Adrenal gland (tissue), 12 donors: ENCODE measurements around the gene ASPM. TPM values are rescaled to one million over a fixed set of nuclear protein-coding genes. Genes with fewer than 3 reads are reported as not detected.

Experiments used
- DNase-seq, 7 donors: peaks; one replicate each; pipeline ENCODE4 v3.0.0-alpha.2; 2019 to 2020
- H3K27ac ChIP-seq, 5 donors: fragments of 200-600 bp; sonication (generic) in 4 of 5; 1 replicate in 3 of 5; 2 replicates in 2 of 5; pipeline versions ENCODE4 v1.5.1 to v1.8.0; 2016 to 2020; ENCODE audit warnings: mild to moderate bottlenecking in 1 of 5
- H3K27me3 ChIP-seq: fragments of 200-600 bp; 2 replicates; pipeline ENCODE4 v1.8.0; 2021
- H3K36me3 ChIP-seq, 2 donors: fragments of 200-600 bp; replicated peaks in 1 of 2; 1 replicate in 1 of 2; 2 replicates in 1 of 2; pipeline versions ENCODE4 v1.5.1 to v1.8.0; 2018 to 2022
- H3K4me1 ChIP-seq, 2 donors: fragments of 200-600 bp; replicated peaks in 1 of 2; 1 replicate in 1 of 2; 2 replicates in 1 of 2; pipeline versions ENCODE4 v1.5.1 to v1.8.0; 2018 to 2021
- H3K4me3 ChIP-seq, 4 donors: fragments of 200-600 bp; sonication (generic) in 3 of 4; one replicate each; pipeline ENCODE4 v1.5.1; 2016 to 2018
- H3K9me3 ChIP-seq, 3 donors: fragments of 200-600 bp; sonication (generic) in 1 of 3; replicated peaks in 1 of 3; 1 replicate in 2 of 3; 2 replicates in 1 of 3; pipeline versions ENCODE4 v1.5.1 to v1.8.0; 2016 to 2021
- CTCF ChIP-seq, 6 experiments: fragments of 450-650 bp in 4 of 6; fragments of 200-600 bp in 2 of 6; sonication (generic) in 1 of 6; IDR thresholded peaks; 1 replicate in 5 of 6; 2 replicates in 1 of 6; pipeline versions ENCODE4 v1.5.1 to v1.8.0; 2016 to 2021; ENCODE audit warnings: antibody characterized with exemption in 6 of 6, mild to moderate bottlenecking in 2 of 6, moderate library complexity in 1 of 6
- POLR2A ChIP-seq, 2 donors: fragments of 450-650 bp; IDR thresholded peaks; one replicate each; pipeline ENCODE4 v1.6.1; 2017; ENCODE audit warnings: antibody characterized with exemption in 2 of 2, mild to moderate bottlenecking in 2 of 2, moderate library complexity in 1 of 2
- WGBS, 4 donors: extraction: QIAGEN DNeasy Blood & Tissue Kit in 2 of 4; methylation state at CpG; one replicate each; pipeline versions ENCODE4 v1.1.5 to v1.1.7; 2013 to 2017; 5-methylcytosine and 5-hydroxymethylcytosine counted together
- intact Hi-C, 2 donors: fragments of 100-400 bp; cut with DNase I; formaldehyde crosslinking; loops; one replicate each; pipeline versions ENCODE4 v1.14.1 to v1.15.0; 2022 to 2023
- polyA plus RNA-seq, 3 donors: library from polyadenylated mRNA; stranded (reverse); fragments of 200-250 nt in 2 of 3; fragments of 350-450 nt in 1 of 3; fragmentation: Illumina TruSeq in 1 of 3; extraction: RNeasy Lipid Tissue Mini Kit (QIAGEN cat#74804) in 1 of 3; gene quantifications; one replicate each; pipeline ENCODE4 v1.2.3, GENCODE V29; 2013 to 2014
- total RNA-seq, 9 donors: library from RNA; depleted of rRNA in 4 of 9; stranded (reverse); fragments of >200 nt in 4 of 9; fragments of 120-200 nt in 1 of 9; fragmentation: NEBNext Ultra II Directional in 1 of 9; extraction: Animal tissue kit (Norgen Biotek cat#: 25700) in 1 of 9; gene quantifications; one replicate each; pipeline versions ENCODE4 v1.1.0 to v1.2.4, GENCODE V29; 2013 to 2023
- donor health status: healthy with polysubstance abuse.
- donor health status: Bipolar disorder and iron deficiency.
- donor health status: DM: yes; HTN: yes; CAD: no.
- donor health status: DM: no; HTN: no; CAD: no.
- donor health status: DM: no; HTN: no; CAD: no.
- donor health status: DM: yes; HTN: yes; CAD: no.

The ASPM gene
- total and polyA plus RNA-seq, 12 donors: 0.08 to 14.5 (median 0.81) TPM

GRCh38 chr1:197093226-197093885 is 53.1 kb downstream of the ASPM start:
- no peaks in the 10 kb centered on the region for H3K27me3 ChIP-seq
- H3K27ac ChIP-seq: no peak overlapping the region
- intact Hi-C loops: no loop called here
- H3K4me3 ChIP-seq: no peak overlapping the region
- 96 to 98% (median 98%) methylated on average over 4 of the region's 4 CpGs for WGBS, 4 donors
- no peaks in the 10 kb centered on the region for H3K36me3 ChIP-seq
- no peaks in the 10 kb centered on the region for H3K9me3 ChIP-seq
- no peak for TF ChIP-seq CTCF (IDR thresholded peaks at IDR 0.05)
- TF ChIP-seq POLR2A (IDR thresholded peaks at IDR 0.05): no peak
- no peaks in the 10 kb centered on the region for H3K4me1 ChIP-seq
- DNase-seq: no peak

DNA sequence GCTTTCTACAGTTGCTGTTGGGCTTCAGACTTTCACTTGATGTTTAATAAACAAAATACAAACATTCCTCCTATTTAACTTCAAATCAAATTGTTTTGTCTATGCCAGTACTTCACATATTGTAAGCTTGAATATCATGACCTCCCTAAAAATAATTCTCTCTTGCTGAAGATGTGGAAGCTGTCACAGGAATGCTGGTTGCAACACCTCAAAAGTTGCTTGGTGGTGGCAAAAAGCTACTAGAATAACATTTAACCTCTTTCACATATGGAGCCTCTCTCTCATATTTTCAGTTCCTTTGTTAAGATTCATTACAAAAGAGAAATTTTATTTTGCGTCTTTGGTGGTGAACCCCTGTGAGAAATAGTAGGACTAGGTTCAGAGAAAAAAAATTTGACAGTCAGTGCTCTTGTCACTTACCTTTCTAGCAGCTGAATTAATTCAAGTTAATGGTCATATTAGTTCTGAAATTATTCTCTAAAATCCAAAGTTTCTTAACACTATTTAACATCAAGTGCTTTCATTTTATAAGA is 53.9 kb downstream of the ASPM start:
- intact Hi-C loops: no loop called here
- H3K36me3 ChIP-seq: no peaks in the 10 kb centered on the region
- H3K4me3 ChIP-seq: no peak overlapping the region
- TF ChIP-seq CTCF (IDR thresholded peaks at IDR 0.05) (no peak), POLR2A (IDR thresholded peaks at IDR 0.05) (no peak)
- WGBS, 4 donors: 91 to 100% (median 99%) methylated on average over 1 of the region's 1 CpG
- no peak for DNase-seq
- H3K9me3 ChIP-seq: no peaks in the 10 kb centered on the region
- no peaks in the 10 kb centered on the region for H3K27me3 ChIP-seq
- no peak overlapping the region for H3K27ac ChIP-seq
- no peaks in the 10 kb centered on the region for H3K4me1 ChIP-seq

- intact Hi-C loops: no loop called here
- no peak for TF ChIP-seq POLR2A (IDR thresholded peaks at IDR 0.05)
- no peak for TF ChIP-seq CTCF (IDR thresholded peaks at IDR 0.05)
- Histone ChIP-seq H3K9me3 (no peaks in the 10 kb centered on the region), H3K36me3 (no peaks in the 10 kb centered on the region), H3K4me3 (no peak overlapping the region), H3K27ac (no peak overlapping the region), H3K4me1 (no peaks in the 10 kb centered on the region), H3K27me3 (no peaks in the 10 kb centered on the region)
- DNase-seq: no peak
Observed at GRCh38 chr1:197083474-197083873, 63.0 kb downstream of the ASPM start.

DNA sequence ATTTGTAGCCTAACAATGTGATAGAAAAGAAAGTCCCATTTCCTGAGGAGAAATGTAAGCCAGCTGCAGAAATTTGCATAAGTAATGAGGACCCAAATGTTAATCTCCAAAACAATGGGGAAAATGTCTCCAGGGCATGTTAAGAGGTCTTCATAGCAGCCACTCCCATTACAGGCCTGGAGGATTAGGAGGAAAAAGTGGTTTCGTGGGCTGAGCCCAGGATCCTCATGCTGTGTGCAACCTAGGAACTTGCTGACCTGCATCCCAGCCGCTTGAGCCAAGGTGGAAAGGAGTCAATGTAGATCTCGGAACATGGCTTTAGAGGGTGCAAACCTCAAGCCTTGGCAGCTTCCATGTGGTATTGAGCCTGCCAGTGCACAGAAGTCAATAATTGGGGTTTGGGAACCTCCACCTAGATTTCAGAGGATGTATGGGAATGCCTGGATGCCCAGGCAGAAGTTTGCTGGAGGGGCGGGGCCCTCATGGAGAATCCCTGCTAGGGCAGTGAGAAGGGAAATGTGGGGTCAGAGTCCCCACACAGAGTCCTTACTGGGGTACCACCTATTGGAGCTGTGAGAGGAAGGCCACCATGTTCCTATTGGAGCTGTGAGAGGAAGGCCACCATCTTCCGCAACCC is 65.2 kb downstream of the ASPM start:
- 90 to 100% (median 99%) methylated on average over 4 to 5 of the region's 5 CpGs for WGBS, 4 donors
- TF ChIP-seq POLR2A (IDR thresholded peaks at IDR 0.05) (no peak), CTCF (IDR thresholded peaks at IDR 0.05) (no peak)
- Histone ChIP-seq H3K27me3 (no peaks in the 10 kb centered on the region), H3K4me3 (no peak overlapping the region), H3K36me3 (no peaks in the 10 kb centered on the region), H3K27ac (no peak overlapping the region), H3K9me3 (no peaks in the 10 kb centered on the region), H3K4me1 (no peaks in the 10 kb centered on the region)
- intact Hi-C loops: no loop called here
- no peak for DNase-seq
